GM12801 (cell line): ENCODE results near the gene ST7L.

ENCODE experiments used
- TF ChIP-seq, protein P1 (sequence below): IDR thresholded peaks from one replicate; pipeline ENCODE4 v1.5.1; 2011; ENCODE audit warnings: control low read depth; ENCODE audit not compliant: insufficient read length; ENCODE audit errors: extremely low read depth

ST7L gene

DNA sequence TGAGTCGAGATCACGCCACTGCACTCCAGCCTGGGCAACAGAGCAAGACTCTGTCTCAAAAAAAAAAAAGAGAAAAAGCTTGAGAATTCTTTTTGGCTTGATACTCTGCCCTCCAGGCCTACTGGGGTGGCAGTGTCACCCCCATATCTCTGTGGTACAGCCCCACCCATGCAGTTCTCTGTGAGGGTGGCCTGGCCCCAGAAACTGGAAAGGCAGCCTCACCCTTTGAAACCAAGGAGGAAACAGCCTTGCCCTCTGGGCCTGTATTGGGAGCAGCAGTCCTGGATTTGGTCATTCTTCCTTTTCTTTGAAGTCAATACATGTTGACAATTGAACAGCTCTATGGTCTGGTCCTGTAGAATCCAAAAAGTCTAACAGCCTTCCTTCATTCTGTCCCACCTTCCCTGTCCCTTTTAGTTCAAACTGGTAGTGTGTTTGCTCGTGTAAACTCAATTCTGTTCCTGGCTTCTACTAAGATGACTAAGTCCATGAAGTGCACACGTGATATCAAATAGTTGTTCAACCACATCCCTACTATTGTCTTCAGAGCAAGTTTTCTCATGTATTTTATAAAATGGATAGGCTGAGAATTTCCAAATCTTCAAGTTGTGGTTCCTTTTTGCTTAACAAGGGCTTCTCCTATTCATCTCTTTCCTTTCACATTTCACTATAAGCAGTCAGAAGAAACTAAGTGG is 13.2 kb downstream of the ST7L start:
- TF ChIP-seq, protein P1, sequence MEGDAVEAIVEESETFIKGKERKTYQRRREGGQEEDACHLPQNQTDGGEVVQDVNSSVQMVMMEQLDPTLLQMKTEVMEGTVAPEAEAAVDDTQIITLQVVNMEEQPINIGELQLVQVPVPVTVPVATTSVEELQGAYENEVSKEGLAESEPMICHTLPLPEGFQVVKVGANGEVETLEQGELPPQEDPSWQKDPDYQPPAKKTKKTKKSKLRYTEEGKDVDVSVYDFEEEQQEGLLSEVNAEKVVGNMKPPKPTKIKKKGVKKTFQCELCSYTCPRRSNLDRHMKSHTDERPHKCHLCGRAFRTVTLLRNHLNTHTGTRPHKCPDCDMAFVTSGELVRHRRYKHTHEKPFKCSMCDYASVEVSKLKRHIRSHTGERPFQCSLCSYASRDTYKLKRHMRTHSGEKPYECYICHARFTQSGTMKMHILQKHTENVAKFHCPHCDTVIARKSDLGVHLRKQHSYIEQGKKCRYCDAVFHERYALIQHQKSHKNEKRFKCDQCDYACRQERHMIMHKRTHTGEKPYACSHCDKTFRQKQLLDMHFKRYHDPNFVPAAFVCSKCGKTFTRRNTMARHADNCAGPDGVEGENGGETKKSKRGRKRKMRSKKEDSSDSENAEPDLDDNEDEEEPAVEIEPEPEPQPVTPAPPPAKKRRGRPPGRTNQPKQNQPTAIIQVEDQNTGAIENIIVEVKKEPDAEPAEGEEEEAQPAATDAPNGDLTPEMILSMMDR: no peak

DNA sequence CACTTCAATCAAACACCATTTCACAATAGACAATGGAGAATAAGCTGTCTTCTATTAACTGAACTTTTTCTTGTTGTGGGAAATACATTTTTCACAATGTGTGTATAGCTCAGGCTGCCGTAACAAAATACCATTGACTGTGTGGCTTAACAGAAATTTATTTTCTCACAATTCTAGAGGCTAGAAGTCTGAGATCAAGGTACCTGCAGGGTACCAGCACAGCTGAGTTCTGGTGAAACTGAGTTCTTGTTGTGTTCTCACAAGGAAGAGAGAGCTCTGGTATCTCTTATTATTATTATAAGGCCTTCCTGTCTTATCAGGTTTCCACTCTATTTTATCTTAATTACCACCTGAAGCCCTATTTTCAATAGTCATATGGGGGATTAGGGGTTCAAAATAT is 15.4 kb downstream of the ST7L start:
- TF ChIP-seq, protein P1: no peak

DNA sequence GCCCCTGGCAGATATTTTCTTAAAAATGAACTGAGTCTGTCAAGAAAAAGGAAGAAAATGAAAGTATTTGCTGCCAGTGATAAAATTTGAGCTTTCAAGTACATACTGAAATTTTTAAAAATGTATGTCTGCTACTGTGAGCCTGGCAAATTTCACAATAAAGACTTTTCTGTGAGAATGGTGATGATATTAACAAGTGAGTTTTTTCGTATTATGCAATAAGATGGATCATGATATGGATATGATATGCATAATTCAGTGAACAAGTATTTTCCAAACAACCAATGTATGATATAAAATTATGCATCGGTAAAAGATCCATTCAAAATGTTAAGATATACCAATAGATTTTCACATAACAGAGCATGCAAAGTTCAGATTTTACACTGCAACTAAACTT is 15.9 kb downstream of the ST7L start:
- TF ChIP-seq, protein P1: no peak

GRCh38 chr1:112599477-112599876 is 19.5 kb downstream of the ST7L start:
- TF ChIP-seq, protein P1: no peak

DNA sequence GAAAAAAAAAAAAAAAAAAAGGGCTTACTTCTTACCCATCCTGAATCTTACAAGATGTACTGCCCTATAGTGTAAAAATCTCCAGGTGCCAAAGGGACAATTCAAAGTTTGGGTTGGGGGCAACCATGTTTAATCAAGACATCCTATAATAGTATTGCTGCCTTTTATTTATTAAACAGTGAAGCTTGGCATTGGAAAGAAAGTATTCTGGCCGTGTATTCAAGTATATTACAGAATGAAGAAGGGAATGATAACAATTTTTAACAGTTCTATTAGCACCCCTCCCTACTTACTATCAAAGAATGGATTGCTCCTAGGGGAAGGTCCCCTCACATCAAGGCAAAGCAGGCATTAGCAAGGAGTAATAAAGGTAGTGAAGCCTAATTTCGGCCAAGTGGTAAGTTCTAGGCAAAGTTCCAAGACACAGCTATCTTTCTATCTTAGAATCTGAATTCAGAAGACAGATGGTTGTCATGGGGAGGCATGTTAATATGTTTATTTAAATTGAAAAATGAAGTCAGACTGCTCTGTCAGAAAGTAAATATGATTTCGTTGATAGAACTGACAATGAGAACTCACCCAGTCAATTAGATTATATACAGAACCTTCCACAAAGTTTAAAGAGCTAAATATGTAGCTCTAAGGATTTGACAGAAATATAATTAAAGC is 24.6 kb downstream of the ST7L start:
- TF ChIP-seq, protein P1: no peak

DNA sequence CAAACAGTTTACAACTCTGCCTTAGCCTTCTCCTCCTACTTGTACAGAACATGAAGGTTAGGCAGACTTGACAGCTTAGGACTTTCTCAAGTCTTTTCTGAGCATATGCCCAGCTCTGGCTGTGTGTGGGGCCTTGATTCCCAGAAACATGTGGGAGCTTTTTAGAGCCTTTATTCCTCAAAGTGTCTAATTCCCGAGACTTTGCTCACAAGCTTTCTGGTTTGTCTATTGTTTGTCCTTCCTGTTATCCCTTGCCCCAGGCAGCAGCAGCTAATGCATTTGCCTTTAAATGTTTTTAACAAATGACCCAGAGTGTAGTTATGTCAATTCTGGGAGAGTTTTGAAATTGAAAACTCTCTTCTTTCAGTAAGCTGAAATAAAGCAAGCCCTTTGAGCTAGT is 29.2 kb downstream of the ST7L start:
- TF ChIP-seq, protein P1: no peak

DNA sequence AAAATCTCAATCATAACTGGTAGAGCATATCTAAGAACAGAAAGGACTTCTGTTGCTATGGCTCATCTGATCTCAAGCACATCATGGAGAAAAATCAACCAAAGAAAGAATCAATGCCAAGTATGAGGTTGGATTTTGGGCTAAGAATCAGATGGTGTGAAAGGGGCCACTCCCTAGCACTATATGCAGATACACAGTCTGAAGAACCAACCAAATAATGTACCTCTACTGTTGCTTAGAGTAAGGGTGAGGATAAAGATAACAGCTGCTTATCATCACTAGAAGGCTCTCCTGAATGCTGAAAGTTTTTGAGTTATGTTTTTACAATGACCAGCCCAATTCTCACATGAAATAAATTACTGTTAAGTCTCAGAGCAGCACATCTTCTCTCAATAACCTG is 35.6 kb downstream of the ST7L start:
- TF ChIP-seq, protein P1: no peak
